ENCODE data around the gene NHS.

Gene NHS

DNA sequence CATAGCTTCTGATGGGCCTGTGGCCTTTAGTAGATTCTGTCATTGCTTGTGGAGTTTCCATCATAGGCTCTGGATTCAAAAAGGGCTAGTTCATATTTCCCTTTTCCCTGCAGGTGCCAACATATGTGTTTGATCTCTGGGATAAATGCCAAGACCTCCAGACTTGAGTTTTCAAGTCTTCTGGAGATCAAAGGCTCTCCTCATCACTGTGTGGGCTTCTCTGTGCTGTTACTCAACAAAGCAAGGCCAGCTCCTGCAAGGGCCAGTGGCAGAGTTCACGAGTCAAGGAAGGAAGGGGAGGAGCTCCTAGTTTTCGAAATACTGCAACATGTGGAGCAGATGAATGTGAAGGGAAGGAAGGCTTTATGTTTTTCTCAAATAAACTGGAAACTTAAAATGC, 299.6 kb downstream of the NHS start:
- DNase-seq (ENCODE audit: low spot score): no peak

DNA sequence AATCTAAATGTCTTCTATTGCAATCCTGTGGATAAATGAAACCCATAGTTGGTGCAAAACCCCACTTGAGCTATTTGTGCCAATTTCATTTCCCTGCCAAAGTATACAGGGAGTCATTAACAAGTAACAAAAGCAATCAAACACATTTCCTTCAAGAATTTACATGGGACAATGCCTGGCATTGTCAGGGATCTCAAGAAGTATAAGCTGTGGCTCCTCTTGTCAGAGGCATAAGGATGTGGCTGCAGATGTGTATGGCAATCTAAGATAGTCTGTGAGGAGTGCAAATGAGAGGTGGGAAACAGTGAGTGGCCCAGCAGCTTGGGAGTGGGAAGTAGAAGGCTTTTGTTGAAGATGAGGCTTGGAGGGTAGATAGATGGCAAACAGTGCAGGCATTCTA, 304.3 kb downstream of the NHS start:
- no peak for DNase-seq (ENCODE audit: low spot score)

DNA sequence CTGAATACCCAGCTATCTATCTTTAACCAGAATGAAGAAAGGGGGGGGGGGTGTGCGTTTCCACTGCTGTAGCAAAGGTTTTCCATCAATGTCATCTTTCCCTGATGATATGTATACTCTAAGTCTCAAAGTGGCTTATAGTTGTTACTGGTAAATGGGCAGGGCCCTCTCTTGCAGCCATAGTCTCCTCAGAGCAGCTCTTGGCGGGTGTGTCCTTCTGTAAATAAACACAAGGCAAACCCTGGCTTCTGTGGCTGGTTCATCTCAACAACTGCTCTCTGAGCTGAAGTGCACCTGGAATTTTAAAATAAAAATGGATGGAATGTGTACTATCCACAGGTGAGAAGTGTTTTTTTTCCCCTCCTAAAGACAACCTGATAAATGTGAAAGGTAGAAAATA, 304.8 kb downstream of the NHS start:
- no peak for DNase-seq (ENCODE audit: low spot score)

DNA sequence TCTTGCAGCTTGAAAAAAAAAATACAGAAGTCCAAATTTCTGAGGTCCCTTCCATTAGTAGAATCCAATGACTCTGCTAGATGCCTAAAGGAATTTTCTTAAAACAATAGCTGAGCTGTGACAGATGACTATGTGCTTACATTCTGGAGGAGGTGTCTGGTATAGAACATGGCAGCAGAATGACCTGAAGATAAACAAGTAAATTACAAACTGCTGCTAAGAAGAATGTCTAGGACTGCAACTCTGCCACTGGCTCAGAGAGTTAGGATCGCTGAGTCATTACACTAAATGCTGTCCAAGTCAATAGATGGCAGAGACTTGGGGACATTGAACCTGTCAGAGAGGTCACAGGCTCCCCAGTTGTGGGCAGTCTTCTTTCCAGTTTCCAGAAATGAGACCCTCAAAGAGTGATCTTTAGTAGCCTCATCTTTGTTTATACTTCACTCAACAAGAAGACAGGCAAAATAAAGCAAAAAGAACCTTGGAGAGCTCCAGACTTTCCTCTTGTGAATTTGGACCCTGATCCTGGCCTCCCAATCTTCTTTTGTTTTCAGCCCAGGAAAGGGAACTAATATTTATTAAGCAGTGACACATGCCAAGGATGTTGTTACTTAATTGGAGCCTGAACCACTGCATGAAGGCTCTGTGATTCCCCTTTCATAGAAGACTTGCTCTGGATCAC, 305.9 kb downstream of the NHS start:
- DNase-seq (ENCODE audit: low spot score): no peak

DNA sequence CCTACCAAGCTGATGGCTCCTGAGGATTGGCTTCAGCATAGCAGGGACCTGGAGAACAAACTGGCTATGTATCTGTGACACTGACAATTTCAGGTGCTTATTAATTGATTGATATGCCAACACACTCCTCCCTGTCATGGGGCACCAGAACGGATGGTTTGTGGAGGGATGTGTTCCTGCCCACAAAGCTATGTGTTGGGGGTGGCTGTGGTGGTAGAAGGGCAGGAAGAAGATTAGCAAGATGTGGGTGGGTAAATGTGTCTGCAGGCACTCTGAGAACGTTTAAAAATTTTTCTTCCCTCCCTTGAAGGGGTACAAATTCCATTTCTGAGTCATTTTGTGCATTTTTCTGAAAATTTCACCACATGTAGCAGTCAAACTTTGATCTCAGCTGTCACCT, 307.3 kb downstream of the NHS start:
- DNase-seq (ENCODE audit: low spot score): no peak

DNA sequence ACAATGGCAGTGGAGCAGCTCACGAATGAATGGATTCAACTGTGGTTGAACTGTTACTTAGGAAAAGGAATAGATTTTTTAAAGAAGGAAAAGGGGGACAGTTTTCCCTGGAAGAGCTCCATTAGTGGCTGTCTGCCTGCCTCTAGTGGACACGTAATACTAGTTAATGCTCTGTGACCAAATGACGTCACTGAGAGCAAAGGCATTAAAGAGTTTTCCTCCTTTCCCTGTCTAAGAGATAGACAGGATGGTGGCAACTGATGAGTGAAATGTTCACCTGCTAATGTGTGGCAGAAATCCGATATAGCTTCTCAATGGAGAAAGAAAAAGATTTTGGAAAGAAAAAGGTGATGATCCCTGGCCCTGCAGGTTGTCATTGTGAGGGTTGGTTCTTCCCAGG, 310.0 kb downstream of the NHS start:
- no peak for DNase-seq (ENCODE audit: low spot score)

DNA sequence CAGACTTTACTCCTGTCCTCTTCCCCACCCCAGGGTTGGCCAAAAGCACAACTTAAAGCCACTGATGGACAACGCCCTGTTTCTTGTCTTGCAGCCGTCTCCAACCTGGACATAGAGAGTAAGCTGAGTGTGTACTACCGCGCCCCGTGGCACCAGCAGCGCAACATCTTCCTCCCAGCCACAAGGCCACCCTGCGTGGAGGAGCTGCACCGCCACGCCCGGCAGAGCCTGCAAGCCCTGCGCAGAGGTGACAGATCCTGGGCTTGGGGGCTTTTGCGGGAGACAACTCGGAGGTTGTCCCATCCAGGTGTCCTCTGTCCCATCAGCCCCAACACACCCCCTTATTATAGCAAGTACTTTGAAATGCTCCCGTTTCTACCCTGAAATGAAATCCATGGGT, 312.6 kb downstream of the NHS start:
- DNase-seq (ENCODE audit: low spot score): no peak

DNA sequence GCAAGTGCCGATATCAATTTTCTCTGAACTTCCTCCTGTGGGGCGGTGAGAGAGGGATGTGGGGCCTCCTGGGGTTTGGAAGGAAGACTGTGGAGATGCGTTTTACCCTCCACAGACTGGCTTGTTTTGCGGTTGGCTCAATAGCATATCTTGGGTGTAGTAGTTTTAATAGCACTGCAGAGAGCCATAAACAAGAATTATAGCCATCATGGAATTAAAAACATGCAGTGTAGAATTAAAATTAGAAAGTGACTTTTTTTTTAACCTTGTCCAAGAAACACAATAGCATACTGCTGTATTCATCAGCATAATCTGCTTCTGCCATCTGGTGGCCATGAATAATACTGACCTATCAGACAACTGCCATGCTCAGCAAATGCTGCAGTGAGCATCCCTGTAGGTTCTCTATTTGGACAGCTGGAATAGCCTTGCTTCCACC, 315.0 kb downstream of the NHS start:
- DNase-seq (ENCODE audit: low spot score): peak; percentile 81

DNA sequence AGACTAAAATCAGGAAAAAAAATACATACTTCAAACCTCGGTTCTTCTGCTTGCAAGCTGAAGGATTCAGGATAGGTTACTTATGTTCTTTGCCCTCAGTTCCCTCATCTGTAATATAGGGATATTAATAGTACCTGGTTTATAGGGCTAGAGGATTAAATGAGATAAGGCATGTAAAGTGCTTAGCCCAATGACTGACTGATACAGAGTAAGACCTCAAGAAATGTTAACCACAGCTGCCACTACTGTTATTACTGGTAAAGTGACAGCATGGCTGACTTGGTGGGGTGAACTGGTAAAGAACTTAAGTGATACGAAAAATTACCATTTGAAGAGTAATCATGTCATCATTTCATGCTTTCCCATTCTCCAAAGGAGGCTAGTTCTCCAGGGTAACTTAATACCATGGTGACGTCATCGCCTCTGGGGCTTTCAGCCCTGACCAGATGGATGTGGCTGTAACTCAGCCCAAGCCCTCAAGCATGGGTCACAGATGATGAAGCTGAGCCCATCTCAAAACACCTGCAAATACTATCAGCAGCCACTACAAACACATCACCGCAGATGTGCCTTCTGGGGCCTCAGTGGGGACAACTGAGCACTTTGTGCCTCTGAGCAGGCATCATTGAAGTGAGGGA, 317.8 kb downstream of the NHS start:
- DNase-seq (ENCODE audit: low spot score): no peak

DNA sequence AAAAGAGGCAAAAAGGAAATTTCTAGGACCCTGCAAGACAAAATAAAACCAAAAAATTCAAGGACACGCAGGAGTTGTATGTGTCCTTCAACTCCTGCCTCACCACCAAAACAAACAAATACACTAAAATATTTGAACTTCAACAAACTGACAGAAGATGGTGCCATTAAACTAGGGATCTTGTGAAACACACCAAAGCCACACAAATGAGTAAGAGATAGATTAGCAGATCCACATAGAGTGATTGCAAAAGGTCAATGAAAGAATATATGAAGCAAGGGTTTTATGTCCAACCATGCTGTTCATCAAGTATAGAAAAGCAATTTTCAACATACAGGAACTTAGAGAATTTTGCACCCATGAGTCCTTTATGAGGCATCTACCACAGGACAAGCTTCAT, 322.2 kb downstream of the NHS start:
- DNase-seq (ENCODE audit: low spot score): peak; percentile 4

DNA sequence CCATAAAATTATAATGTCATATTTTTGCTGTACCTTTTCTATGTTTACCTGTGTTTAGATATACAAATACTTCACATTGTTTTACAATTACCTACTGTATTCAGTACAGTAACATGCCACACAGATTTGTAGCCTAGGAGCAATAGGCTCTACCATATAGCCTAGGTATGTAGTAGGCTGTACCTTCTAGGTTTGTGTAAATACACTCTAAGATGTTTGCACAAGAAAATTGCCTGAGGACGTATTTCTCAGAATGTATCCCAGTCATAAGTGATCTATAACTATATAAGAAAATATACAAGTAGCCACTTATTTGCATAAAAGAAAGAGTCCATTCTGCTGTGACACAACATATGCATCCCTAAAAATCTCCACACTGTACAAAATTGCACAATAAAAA, 326.0 kb downstream of the NHS start:
- DNase-seq (ENCODE audit: low spot score): no peak

DNA sequence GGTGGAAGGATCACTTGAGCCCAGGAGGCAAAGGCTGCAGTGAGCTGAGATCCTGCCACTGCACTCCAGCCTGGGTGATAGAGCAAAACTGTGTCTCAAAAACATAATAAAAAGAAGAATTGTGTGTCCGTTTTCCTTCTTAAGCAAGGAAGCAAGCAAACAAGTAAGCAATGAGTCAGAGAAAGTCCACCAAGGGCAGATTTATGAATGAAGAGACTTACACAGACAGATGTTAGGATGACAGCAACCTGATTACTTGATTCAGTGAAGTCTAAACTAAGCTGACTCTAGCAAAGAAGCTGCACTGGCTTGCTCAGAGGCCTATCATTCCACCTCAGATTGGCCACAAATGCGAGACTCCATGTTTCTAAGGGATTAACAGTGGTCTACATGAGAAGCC, 328.2 kb downstream of the NHS start:
- DNase-seq (ENCODE audit: low spot score): no peak

DNA sequence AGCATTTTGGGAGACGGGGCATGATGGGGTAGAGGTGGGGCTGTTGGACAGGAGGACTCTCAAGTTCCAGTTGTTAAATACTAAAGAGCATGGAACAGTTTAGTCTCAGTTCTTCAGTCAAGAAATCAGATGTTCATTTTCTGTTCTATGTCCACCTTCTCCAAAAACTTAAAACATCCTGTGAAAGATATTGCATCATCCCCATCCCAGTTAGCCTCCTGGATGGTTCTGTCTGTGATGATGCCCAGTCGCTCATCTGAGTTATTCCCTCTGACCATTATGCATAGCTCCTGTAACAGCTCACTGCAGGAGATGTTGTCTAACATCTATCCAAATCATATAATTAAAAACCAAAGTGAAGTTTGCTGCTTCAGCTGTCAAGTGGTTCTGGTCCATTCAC, 330.2 kb downstream of the NHS start:
- no peak for DNase-seq (ENCODE audit: low spot score)

DNA sequence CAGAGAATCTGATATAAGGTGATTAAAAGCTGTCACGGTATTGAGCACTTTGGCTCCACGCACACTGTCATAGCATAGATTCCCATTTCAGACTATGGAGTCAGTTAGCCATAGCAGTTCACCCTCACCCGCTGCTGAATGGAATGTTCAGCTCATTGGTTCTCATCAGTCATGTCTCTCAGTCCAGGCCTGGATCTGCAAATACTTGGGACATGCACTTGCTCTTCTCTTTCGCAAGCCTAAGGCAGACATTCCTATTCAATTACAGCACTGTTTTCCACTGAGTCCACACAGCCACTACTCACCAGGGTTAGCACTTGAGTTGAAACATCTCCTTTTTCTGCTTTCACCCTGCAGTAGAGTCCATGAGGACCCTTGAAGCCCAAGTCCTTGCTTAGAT, 331.7 kb downstream of the NHS start:
- DNase-seq (ENCODE audit: low spot score): no peak

DNA sequence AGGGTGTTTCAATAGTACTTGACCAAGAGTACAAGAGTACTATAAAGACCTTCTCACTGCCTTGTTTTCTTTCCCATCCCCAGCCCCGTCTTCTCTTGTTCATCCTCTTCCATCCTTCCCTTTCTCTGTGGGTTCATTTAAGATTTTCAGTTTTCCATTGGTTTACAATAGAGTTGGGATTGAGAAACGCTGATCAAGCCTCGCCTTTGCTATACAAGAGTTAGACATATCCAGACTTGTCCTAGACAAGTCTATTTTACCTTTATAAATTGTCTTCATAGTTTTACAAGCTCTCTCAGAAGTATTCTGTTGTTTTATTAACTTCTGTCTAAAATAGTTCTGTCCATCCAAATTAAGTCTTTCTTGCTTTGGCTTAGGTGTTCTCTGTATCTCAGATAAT, 332.7 kb downstream of the NHS start:
- DNase-seq (ENCODE audit: low spot score): no peak

DNA sequence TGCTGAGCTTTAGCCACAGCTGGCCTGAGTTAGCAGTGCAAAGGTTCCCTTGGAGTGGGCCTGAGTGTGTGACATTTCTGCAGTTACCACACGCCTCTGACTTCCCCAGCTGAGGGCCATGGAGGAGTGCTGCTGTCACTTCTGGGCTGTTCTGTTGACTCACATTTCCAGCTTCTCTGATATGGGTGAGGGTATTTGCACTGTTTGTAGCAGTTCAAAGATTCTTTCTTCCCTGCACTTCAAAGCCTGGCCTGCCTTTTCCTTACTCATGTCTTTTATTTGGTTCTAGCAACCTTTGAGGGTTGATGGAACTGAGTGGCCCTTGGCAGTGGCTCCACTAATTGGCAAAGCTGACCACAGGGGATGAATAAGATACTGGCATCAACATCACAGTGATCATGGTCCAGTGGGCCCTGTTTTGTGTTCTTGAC, 335.9 kb downstream of the NHS start:
- peak; percentile 22 for DNase-seq (ENCODE audit: low spot score)

DNA sequence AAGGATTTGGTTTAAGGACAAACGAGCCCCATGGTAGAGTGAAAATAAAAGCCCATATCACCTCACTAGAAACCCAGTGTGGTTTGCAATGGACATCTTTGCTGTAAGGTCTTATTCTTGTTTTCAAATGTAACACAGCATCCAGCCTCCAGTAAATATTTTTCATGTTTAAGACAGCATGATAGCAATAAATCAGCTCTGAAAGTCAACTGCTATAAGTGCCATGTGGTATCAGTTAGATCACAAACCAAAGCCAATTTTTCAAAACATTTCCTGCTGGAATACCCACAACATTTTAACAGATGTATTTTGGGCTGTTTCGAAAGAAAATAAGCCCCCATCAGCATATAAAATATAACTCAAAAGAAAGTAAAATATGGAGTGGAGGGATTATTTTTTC, 338.3 kb downstream of the NHS start:
- no peak for DNase-seq (ENCODE audit: low spot score)

DNA sequence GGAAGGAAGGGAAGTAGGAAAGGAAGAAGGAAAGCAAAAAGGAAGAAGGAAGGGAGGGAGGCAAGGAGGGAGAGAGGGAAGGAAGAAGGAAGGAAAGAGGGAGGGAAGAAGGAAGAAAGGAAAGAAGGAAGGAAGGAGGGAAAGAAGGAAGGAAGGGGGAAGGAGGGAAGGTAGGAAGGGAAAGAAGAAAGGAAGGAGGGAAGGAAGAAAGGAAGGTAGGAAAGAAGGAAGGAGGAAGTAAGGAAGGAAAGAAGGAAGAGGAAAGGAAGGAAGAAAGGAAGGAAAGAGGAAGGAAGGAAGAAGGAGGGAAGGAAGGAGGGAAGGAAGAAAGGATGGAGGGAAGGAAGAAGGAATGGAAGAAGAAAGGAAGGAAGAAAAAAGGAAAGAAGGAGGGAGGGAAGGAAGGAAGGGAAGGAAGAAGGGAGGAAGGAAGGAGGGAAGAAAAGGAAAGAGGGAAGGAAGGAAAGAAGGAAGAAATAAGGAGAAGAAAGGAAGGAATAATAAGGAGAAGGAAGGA, 343.7 kb downstream of the NHS start:
- no peak for DNase-seq (ENCODE audit: low spot score)

DNA sequence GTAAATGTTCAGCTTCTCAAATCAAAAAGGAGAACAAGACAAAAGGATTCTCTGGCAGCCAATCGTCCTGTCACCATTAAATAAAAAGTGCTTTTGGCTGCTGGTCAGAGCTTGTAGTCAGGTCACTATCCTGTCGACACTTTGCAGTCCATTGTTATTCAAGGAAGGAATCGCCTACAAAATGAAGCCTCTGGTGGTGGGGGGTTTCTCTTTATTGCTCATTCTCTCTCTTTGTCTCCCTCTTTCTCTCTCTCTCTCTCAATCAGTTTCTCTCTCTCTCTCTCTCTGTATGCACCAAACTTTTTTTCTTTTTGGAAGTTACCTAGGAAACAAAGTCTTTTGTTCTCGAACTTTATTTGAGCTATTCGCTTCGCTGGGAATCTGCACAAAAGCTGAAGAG, 344.7 kb downstream of the NHS start:
- no peak for DNase-seq (ENCODE audit: low spot score)

DNA sequence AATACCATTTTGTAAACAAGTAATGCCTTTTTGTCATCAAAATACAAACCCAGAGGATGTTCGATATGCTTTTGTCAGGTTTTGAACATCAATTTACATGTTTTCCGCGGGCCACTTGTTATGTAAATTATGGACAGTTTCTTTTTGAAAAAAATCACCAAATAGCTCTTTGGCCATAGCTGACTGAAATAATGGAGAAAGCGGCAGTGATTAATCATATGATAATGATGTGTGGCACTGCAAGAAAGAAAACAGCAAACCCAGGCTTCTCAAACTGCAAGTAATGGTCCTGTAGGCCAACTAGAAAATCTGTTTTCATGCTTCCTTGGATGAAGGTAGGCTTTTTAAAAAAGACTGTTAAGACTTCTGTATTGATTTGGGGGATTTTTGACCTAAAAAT, 346.7 kb downstream of the NHS start:
- DNase-seq (ENCODE audit: low spot score): no peak

DNA sequence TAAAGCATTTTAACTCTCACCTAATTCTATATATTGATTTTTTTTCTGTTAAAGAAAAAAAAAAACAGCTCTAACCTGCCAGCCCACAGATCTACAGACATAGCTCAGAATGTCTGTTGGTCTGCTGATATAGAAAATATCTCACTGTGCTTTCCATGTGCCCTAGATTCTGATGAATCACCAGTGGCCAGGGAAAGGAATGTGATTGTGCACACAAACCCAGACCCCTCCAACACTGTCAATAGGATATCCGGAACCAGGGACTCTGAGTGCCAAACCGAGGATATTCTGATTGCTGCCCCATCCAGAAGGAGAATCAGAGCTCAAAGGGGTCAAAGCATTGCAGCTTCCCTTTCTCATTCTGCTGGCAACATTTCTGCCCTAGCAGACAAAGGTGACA, 350.2 kb downstream of the NHS start:
- DNase-seq (ENCODE audit: low spot score): no peak

DNA sequence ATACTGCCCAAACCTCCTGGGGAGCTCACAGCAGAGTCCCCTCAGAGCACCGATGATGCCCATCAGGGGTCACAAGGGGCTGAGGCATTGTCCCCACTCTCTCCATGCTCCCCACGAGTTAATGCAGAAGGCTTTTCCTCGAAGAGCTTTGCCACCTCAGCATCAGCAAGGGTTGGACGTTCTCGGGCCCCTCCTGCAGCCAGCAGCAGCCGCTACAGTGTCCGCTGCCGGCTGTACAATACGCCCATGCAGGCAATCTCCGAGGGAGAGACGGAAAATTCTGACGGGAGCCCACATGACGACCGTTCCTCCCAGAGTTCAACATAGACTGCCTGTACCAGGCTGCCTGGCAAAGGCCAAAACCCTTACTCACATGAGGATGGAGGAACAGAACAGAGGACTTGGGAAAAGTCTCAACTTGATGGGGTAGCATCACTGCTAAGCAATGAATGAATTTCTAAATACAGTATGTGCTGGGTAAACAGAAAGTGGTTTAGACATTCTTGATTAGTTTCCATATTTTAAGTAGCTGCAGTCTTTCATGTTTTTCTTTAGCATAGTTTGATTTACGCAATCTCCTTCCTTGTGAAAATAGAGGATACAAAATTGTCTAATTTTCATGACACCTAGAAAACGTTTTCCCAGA, 357.3 kb downstream of the NHS start:
- DNase-seq (ENCODE audit: low spot score): no peak

DNA sequence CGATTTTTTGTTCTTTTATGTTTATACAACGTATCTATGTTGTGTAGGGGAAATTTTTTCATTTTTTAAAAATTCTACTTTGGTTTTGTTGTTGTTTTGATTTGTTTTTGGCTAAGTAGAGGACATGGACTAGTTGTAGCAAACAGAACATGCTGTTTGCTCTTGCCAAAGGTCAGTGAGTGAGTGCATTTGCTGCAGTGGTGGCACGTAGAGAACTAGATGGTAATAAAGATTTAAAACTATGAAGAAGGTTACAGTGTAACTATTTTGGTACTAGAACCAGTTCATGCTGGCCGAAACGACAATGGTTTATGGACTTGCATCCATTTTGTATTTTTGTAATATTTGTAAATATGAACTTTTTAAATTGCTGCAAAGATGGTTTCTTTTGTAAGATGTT, 360.4 kb downstream of the NHS start:
- DNase-seq (ENCODE audit: low spot score): no peak

DNA sequence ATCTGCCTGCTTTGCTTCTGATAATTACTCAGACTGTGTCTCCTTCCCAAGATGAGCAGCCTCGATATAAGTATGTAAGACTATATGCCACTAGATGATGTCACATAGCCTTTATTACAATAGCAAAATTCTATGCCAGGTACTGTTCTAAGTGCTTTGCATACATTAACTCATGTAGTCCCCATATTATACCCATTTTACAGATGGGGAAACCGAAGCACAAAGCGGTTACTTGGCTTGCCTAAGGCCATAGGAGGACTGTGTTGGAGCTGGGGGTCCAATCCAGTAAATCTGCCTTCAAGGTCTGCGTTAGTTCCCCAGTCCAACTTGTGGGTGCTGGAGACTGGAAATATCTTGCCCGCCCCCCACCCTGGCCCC, 361.5 kb downstream of the NHS start:
- DNase-seq (ENCODE audit: low spot score): no peak

Measured in Ammon's horn (tissue), 1 donor.